IMR-90 (cell line): ENCODE data around the gene VWA5A. TPM values are rescaled to one million over a fixed set of nuclear protein-coding genes. Genes with fewer than 3 reads are reported as not detected.

Experiments
- ATAC-seq: fragments of 200-7000 bp; cut with Tn5 transposase; 2 replicates; pipeline ENCODE4 v1.9.1; 2020; ENCODE audit warnings: low read depth, mild to moderate bottlenecking, moderate library complexity
- BruUV-seq: library from RNA; stranded (reverse); fragments of 400-500 nt; replicated peaks from 2 replicates; lab custom pipeline; 2021; lab: Mats Ljungman, UMichigan
- CTCF ChIA-PET: fragments of 300-600 bp; formaldehyde crosslinking; extraction: SDS; loops from one replicate; lab custom pipeline; 2021; ENCODE audit warnings: antibody characterized with exemption; lab: Yijun Ruan, JAX
- POLR2A ChIA-PET: fragments of 300-600 bp; sonication (Branson Sonifier 250); formaldehyde crosslinking; loops from one replicate; lab custom pipeline; 2022; ENCODE audit warnings: antibody characterized with exemption; ENCODE audit not compliant: unreplicated experiment; lab: Charles Lee
- DNase-seq: peaks from one replicate; pipeline ENCODE4 v3.0.0; 2013
- H2AFZ ChIP-seq: replicated peaks from 2 replicates; pipeline ENCODE3; 2013; ENCODE audit warnings: low read length, mild to moderate bottlenecking; ENCODE audit not compliant: poor library complexity
- H2AK5ac ChIP-seq: 2 replicates; pipeline ENCODE4 v1.6.1; 2013; ENCODE audit warnings: low read depth, low read length, inconsistent platforms
- H2AK9ac ChIP-seq: replicated peaks from 2 replicates; pipeline ENCODE3; 2013; ENCODE audit warnings: mild to moderate bottlenecking, low read depth, low read length, moderate library complexity; ENCODE audit not compliant: poor library complexity
- H2BK120ac ChIP-seq: 2 replicates; pipeline ENCODE4 v1.6.1; 2013; ENCODE audit warnings: low read depth, low read length, inconsistent platforms
- H2BK15ac ChIP-seq: 3 replicates; pipeline ENCODE4 v1.6.1; 2013; ENCODE audit warnings: low read depth, low read length, inconsistent platforms
- H2BK20ac ChIP-seq: 2 replicates; pipeline ENCODE4 v1.6.1; 2013; ENCODE audit warnings: low read depth, mild to moderate bottlenecking, inconsistent platforms, low read length, moderate library complexity
- H2BK5ac ChIP-seq: 2 replicates; pipeline ENCODE4 v1.6.1; 2013; ENCODE audit warnings: mild to moderate bottlenecking, low read depth, low read length, inconsistent platforms; ENCODE audit not compliant: poor library complexity, severe bottlenecking
- H3K14ac ChIP-seq: replicated peaks from 2 replicates; pipeline ENCODE4 v1.6.1; 2013; ENCODE audit warnings: low read depth, low read length, inconsistent platforms
- H3K18ac ChIP-seq: 2 replicates; pipeline ENCODE4 v1.6.1; 2013; ENCODE audit warnings: low read depth, low read length, control low read depth
- H3K23ac ChIP-seq: 2 replicates; pipeline ENCODE4 v1.6.1; 2013; ENCODE audit warnings: low read depth, low read length, inconsistent platforms
- H3K27ac ChIP-seq: 2 replicates; pipeline ENCODE4 v1.5.1; 2013; ENCODE audit warnings: mild to moderate bottlenecking, control low read depth, low read length; ENCODE audit not compliant: insufficient read depth
- H3K27me3 ChIP-seq: 2 replicates; pipeline ENCODE4 v1.6.1; 2013; ENCODE audit warnings: low read length; ENCODE audit not compliant: control insufficient read depth, insufficient read depth
- H3K36me3 ChIP-seq: 2 replicates; pipeline ENCODE4 v1.6.1; 2013; ENCODE audit warnings: low read length, mixed read lengths; ENCODE audit not compliant: control insufficient read depth, insufficient read depth
- H3K4ac ChIP-seq: 2 replicates; pipeline ENCODE4 v1.6.1; 2013; ENCODE audit warnings: low read depth, low read length, inconsistent platforms
- H3K4me1 ChIP-seq: 2 replicates; pipeline ENCODE4 v1.6.1; 2013; ENCODE audit warnings: low read length, mixed read lengths; ENCODE audit not compliant: control insufficient read depth, insufficient read depth
- H3K4me2 ChIP-seq: 2 replicates; pipeline ENCODE4 v1.6.1; 2013; ENCODE audit warnings: low read depth, mild to moderate bottlenecking, control low read depth, low read length, moderate library complexity
- H3K4me3 ChIP-seq: 2 replicates; pipeline ENCODE4 v1.5.1; 2013; ENCODE audit warnings: low read depth, mild to moderate bottlenecking, control low read depth, low read length, moderate library complexity; ENCODE audit not compliant: insufficient read depth
- H3K56ac ChIP-seq: 2 replicates; pipeline ENCODE4 v1.6.1; 2013; ENCODE audit warnings: low read length, inconsistent platforms; ENCODE audit not compliant: insufficient read depth; ENCODE audit errors: extremely low read depth
- H3K79me1 ChIP-seq, 2 experiments: 2 replicates each; pipeline ENCODE4 v1.6.1; 2013; ENCODE audit warnings: low read length in 2 of 2, inconsistent platforms in 1 of 2, low read depth in 1 of 2
- H3K9ac ChIP-seq: 2 replicates; pipeline ENCODE4 v1.6.1; 2013; ENCODE audit warnings: low read depth, low read length, control low read depth
- H3K9me1 ChIP-seq: 2 replicates; pipeline ENCODE4 v1.6.1; 2013; ENCODE audit warnings: low read length, inconsistent platforms; ENCODE audit not compliant: insufficient read depth
- H3K9me3 ChIP-seq: 2 replicates; pipeline ENCODE4 v1.6.1; 2013; ENCODE audit warnings: low read length; ENCODE audit not compliant: control insufficient read depth, insufficient read depth
- H4K20me1 ChIP-seq: 2 replicates; pipeline ENCODE4 v1.6.1; 2013; ENCODE audit warnings: low read length, inconsistent platforms; ENCODE audit not compliant: insufficient read depth
- H4K5ac ChIP-seq: 2 replicates; pipeline ENCODE4 v1.6.1; 2013; ENCODE audit warnings: mild to moderate bottlenecking, low read depth, low read length, control low read depth
- H4K8ac ChIP-seq, 2 experiments: 2 replicates each; pipeline ENCODE4 v1.6.1; 2013; ENCODE audit warnings: low read depth in 2 of 2, low read length in 2 of 2, control low read depth in 1 of 2, inconsistent platforms in 1 of 2
- H4K91ac ChIP-seq: 2 replicates; pipeline ENCODE4 v1.6.1; 2013; ENCODE audit warnings: low read depth, low read length, inconsistent platforms; ENCODE audit not compliant: insufficient read depth
- CHD1 ChIP-seq: IDR thresholded peaks from 2 replicates; pipeline ENCODE4 v1.6.1; 2012; ENCODE audit warnings: low read depth, low read length, improper control_type of control experiment
- CTCF ChIP-seq: conservative IDR thresholded peaks from 2 replicates; pipeline ENCODE4 v1.5.1; 2012; ENCODE audit warnings: mild to moderate bottlenecking, low read depth, low read length, improper control_type of control experiment
- ELK1 ChIP-seq: fragments of 150-350 bp; IDR thresholded peaks from 2 replicates; pipeline ENCODE4 v1.6.1; 2016; ENCODE audit warnings: low read depth, mild to moderate bottlenecking, low read length, moderate library complexity, borderline replicate concordance
- MAFK ChIP-seq: IDR thresholded peaks from 2 replicates; pipeline ENCODE4 v1.6.1; 2012; ENCODE audit warnings: low read depth, low read length, improper control_type of control experiment
- MXI1 ChIP-seq: IDR thresholded peaks from 2 replicates; pipeline ENCODE4 v1.6.1; 2012; ENCODE audit warnings: low read depth, mild to moderate bottlenecking, low read length, moderate library complexity, borderline replicate concordance
- NFE2L2 ChIP-seq: fragments of 150-350 bp; IDR thresholded peaks from 2 replicates; pipeline ENCODE4 v1.6.1; 2016; ENCODE audit warnings: low read depth, mild to moderate bottlenecking, low read length
- POLR2A ChIP-seq: IDR thresholded peaks from 2 replicates; pipeline ENCODE4 v1.6.1; 2012; ENCODE audit warnings: mild to moderate bottlenecking, low read depth, low read length
- RAD21 ChIP-seq: IDR thresholded peaks from 2 replicates; pipeline ENCODE4 v1.6.1; 2012; ENCODE audit warnings: low read length, improper control_type of control experiment
- RFX5 ChIP-seq: IDR thresholded peaks from 2 replicates; pipeline ENCODE4 v1.8.0; 2012; ENCODE audit warnings: low read depth, mild to moderate bottlenecking, low read length, moderate library complexity
- SMC3 ChIP-seq: fragments of 150-350 bp; IDR thresholded peaks from 2 replicates; pipeline ENCODE4 v1.6.1; 2016; ENCODE audit warnings: low read depth, mild to moderate bottlenecking, antibody characterized with exemption, low read length, moderate library complexity
- WGBS, 2 experiments: methylation state at CpG; one replicate each; pipeline versions ENCODE4 v1.1.5 to v1.1.7; 2013; ENCODE audit warnings: missing lambda C conversion rate in 2 of 2; ENCODE audit not compliant: insufficient read length in 1 of 2; ENCODE audit errors: extremely low coverage in 2 of 2; 5-methylcytosine and 5-hydroxymethylcytosine counted together
- dilution Hi-C: fragments of 300-500 bp; cut with HindIII; formaldehyde crosslinking; loops from one replicate; pipeline ENCODE4 v1.14.3; 2018; ENCODE audit warnings: low sequenced_read_pairs; ENCODE audit not compliant: unreplicated experiment
- in situ Hi-C: fragments of 300-500 bp; cut with MboI; formaldehyde crosslinking; loops from 3 replicates; pipeline ENCODE4 v1.14.3; 2019; ENCODE audit warnings: low sequenced_read_pairs, inconsistent platforms, mixed read lengths
- intact Hi-C: fragments of 100-400 bp; cut with micrococcal nuclease; formaldehyde crosslinking; loops from 2 replicates; pipeline ENCODE4 v1.10.0; 2022
- polyA plus RNA-seq, 3 experiments: library from polyadenylated mRNA; depleted of rRNA; stranded (reverse); fragments of >200 nt; gene quantifications; 2 replicates each; pipeline ENCODE4 v1.2.3, GENCODE V29; 2012; ENCODE audit warnings: low replicate concordance in 1 of 3
- total RNA-seq: library from RNA; depleted of rRNA; stranded (reverse); fragments of >200 nt; gene quantifications from 2 replicates; pipeline ENCODE4 v1.2.3, GENCODE V29; 2012
- TF ChIP-seq, protein P1 (sequence below): fragments of 150-350 bp; IDR thresholded peaks from 2 replicates; pipeline ENCODE4 v1.6.1; 2017; ENCODE audit warnings: mild to moderate bottlenecking, antibody characterized with exemption, low read length, low read depth

VWA5A gene
- total and polyA plus RNA-seq, 2 of the 4 experiments (the other 2 are of a cell fraction) = 5.6 to 6.8 TPM

GRCh38 chr11:124120891-124121290 lies 5.6 kb downstream of the VWA5A start:
- Histone ChIP-seq H3K27ac (no peak overlapping the region), H2BK20ac (no peak overlapping the region), H3K14ac (no peak overlapping the region), H3K23ac (no peak overlapping the region), H4K8ac (no peak overlapping the region), H2BK5ac (no peak overlapping the region), H2AK5ac (no peak overlapping the region), H3K4me3 (no peak overlapping the region), H4K5ac (no peak overlapping the region), H3K18ac (no peak overlapping the region), H3K36me3 (peaks cover 24% of the 10 kb centered on the region), H2AFZ (no peak overlapping the region), H2BK120ac (no peak overlapping the region), H3K9me3 (no peaks in the 10 kb centered on the region), H2BK15ac (no peak overlapping the region), H3K79me1 (no peaks in the 10 kb centered on the region), H4K20me1 (no peaks in the 10 kb centered on the region), H3K4me1 (no peaks in the 10 kb centered on the region; the same call in 1 of the 2 replicates), H3K9ac (no peak overlapping the region), H3K56ac (no peak overlapping the region), H2AK9ac (no peak overlapping the region), H3K4ac (no peak overlapping the region), H3K4me2 (no peak overlapping the region), H3K27me3 (no peaks in the 10 kb centered on the region), H4K91ac (no peak overlapping the region), H3K9me1 (peaks cover 2% of the 10 kb centered on the region; the same call in 1 of the 2 replicates)
- ATAC-seq (no peak), DNase-seq (no peak)
- intact Hi-C loops = no loop called here
- dilution Hi-C loops = no loop called here
- TF ChIP-seq MXI1 (no peak), MAFK (no peak), NFE2L2 (no peak), ELK1 (no peak), RFX5 (no peak), SMC3 (no peak), RAD21 (no peak), CTCF (no peak), POLR2A (no peak), CHD1 (no peak)
- TF ChIP-seq, protein P1, sequence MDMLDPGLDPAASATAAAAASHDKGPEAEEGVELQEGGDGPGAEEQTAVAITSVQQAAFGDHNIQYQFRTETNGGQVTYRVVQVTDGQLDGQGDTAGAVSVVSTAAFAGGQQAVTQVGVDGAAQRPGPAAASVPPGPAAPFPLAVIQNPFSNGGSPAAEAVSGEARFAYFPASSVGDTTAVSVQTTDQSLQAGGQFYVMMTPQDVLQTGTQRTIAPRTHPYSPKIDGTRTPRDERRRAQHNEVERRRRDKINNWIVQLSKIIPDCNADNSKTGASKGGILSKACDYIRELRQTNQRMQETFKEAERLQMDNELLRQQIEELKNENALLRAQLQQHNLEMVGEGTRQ = no peak
- ChIA-PET POLR2A (no interaction called here), CTCF (no interaction called here)
- BruUV-seq = no TSS peak
- in situ Hi-C loops = no loop called here
- WGBS, 2 experiments = no CpG with 5 or more reads among the region's 4 CpGs
